Hematopoietic multipotent progenitor cell treated with erythropoietin and hydrocortisone succinate and interleukin-3 and kit ligand, for 17 days (in vitro differentiated cells): Measurements from ENCODE around the gene FCER1G.
"Not testable (repeated sequence)": the region's sequence is repeated elsewhere in the genome, so short reads cannot be mapped to it uniquely, and the experiment has no call there.

ENCODE experiments used
- DNase-seq: peaks from one replicate; pipeline ENCODE4 v3.0.0-alpha.2; 2015; ENCODE audit warnings: low spot score

The FCER1G gene

DNA sequence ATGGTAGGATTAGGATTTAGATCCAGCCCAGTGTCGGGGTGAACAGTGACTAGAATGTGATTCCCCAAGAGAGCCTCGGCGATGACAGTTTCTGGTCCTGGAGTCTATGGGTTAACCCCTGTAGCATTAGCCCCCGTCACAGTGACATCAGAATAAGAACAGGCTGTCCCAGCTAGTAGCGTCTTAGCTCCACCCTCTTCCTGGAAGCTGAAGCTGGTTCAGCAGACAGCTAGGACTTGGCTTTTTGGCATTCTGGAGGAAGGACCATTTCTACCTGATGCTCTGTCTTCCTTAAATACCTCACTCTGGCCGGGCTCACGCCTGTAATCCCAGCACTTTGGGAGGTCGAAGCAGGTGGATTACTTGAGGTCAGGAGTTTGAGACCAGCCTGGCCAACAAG lies 7.9 kb upstream of the FCER1G start:
- DNase-seq, result no peak

- peak; percentile 72 for DNase-seq
Observed at GRCh38 chr1:161209790-161210409, 5.2 kb upstream of the FCER1G start.

DNA sequence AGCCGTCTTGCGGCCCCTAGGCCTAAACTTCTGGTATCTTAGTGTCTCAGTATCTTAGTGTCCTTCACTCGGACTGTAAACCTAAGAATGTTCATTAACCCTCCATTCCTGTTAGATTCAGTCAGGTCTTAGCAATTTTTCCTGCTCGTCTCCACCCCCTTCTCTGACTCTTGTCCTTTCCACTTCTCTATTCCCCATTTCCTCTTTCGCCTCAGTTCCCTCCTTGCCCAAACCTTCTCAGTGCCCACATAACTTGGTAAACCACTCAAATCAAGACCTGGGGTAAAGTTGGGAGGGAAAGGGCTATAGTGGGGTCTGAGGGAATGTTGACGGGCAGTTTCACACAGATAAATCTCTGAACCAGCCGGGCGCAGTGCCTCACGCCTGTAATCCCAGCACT lies 726 bp upstream of the FCER1G start:
- no peak for DNase-seq

GRCh38 chr1:161216945-161217712 lies 2.0 kb downstream of the FCER1G start:
- DNase-seq, result no peak

- DNase-seq, result no peak
Observed at GRCh38 chr1:161217831-161218230, 2.7 kb downstream of the FCER1G start.

DNA sequence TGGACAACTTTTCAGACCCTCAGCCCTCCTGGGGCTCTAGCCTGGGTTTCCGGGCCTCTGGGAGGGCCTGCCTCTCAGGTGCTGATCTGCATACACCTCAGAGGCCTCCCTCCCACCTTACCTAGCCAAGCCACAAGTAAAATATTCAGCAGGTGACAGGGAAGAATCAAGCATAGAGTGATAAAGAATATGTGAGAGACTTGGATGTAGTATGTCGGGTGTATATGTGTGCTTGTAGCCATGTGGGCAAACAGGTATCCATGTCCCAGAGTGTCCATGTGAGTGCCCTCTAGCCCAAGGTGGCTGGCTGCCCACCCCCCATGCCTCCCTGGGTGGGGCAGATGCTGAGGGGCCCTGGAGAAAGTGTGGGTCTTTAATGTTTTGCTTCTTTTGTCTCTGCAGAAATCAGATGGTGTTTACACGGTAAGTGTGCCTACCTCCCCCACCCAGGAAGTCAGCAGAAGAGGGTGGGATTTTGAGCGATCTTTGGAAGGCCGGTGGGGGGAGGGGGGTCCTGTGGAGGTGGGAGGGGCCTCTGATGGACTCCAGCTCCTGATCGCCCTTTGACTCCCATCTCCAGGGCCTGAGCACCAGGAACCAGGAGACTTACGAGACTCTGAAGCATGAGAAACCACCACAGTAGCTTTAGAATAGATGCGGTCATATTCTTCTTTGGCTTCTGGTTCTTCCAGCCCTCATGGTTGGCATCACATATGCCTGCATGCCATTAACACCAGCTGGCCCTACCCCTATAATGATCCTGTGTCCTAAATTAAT lies 3.4 kb downstream of the FCER1G start:
- DNase-seq, result no peak

- no peak for DNase-seq
Observed at GRCh38 chr1:161219078-161219892, 4.2 kb downstream of the FCER1G start.

GRCh38 chr1:161220002-161220401 lies 4.9 kb downstream of the FCER1G start:
- no peak for DNase-seq

GRCh38 chr1:161222175-161223019 lies 7.3 kb downstream of the FCER1G start:
- no peak for DNase-seq

- no peak for DNase-seq
Observed at GRCh38 chr1:161223805-161224694, 9.0 kb downstream of the FCER1G start.

GRCh38 chr1:161224695-161225087 lies 9.6 kb downstream of the FCER1G start:
- not testable (repeated sequence) for DNase-seq

DNA sequence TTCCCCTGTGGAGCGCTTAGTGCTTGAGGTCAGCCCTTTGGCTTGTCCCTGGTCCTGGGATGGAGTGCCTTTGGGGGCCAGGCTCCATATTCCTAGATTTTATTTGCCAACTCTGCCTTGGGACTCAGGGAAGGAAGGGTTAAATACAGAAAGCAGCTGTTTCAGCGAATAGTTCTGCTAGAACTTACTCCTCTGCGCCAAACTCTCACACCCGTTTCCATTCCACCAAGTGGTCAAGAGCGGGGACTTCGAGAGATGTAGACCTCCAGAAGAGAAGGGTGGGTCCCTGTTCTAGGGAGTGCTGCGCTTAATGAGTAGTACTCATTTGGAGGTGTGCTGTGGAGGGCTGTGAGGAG lies 10.1 kb downstream of the FCER1G start:
- DNase-seq, result no peak

- peak; percentile 96 for DNase-seq
Observed at GRCh38 chr1:161225534-161226319, 10.6 kb downstream of the FCER1G start, which contains the start of gene TOMM40L. Gene TOMM40L, plus strand, starts transcription at chr1:161226060. Its CDS starts 430 bp downstream, at chr1:161226490.

DNA sequence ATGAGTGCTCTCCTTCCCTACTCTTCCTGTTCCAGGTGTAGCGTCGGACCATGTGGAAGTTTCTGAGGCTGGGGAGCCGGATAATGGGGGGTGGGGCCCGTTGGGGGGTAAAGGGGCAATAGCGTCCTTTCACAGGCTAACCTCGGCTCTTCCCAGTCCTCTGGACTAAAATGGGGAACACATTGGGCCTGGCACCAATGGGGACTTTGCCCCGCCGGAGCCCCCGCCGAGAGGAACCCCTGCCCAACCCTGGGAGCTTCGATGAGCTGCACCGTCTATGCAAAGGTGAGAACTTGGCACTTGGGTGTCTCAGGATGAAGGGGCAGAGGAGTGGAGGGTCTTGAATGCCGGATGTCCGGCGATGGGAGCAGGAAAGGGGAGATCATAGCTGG lies 11.2 kb downstream of the FCER1G start:
- no peak for DNase-seq

DNA sequence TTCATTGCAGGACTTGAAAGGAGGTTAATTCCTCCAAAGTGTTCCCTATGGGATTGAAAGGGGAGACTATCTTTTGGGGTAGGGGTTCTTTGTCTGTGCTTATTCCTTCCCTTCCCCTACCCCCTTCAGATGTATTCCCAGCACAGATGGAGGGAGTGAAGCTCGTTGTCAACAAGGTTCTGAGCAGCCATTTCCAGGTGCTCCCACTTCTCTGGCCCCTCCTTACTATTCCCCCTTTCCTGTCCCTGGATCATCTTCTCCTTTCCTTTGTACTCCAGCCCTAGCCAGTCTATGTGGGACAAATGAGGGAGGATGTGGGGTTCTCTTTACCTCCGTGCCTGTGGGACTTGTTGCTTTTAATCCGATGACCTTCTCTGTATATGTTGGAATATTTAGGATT lies 11.7 kb downstream of the FCER1G start:
- DNase-seq, result no peak

- DNase-seq, result peak; percentile 89
Observed at GRCh38 chr1:161227196-161227871, 12.2 kb downstream of the FCER1G start.

DNA sequence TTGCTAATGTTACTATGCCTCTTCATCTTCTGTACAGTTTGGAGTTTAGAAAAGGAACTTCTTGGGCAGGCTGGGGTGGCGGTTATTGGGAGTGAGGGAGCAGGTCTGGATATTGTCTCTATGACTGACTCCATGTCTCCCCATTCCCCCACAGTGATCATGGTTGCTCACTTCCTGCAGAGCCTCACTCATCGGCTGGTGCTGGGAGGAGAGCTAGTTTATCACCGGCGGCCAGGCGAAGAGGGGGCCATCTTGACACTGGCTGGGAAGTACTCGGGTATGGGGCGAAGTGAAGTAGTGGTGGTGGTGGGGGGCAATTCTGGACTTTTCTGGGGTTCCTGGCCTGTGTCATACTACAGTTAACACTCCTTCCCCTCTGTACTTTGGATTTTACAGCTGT lies 12.9 kb downstream of the FCER1G start:
- no peak for DNase-seq

- no peak for DNase-seq
Observed at GRCh38 chr1:161229896-161230295, 14.8 kb downstream of the FCER1G start.

GRCh38 chr1:161230762-161231161 lies 15.7 kb downstream of the FCER1G start:
- no peak for DNase-seq
